ENCODE measurements around the gene SMAD3.

GRCh38 chr15:67179411-67179995 lies 114.1 kb downstream of the SMAD3 start:
- TF ChIP-seq CTCF (IDR thresholded peaks at IDR 0.05; ENCODE audit: low read depth, low read length, missing input control) (no peak), REST (IDR thresholded peaks at IDR 0.05) (no peak), GABPA (IDR thresholded peaks at IDR 0.05 in 1 of 2, conservative IDR thresholded peaks at IDR 0.05 in 1 of 2) (no peak), JUND (IDR thresholded peaks at IDR 0.05) (no peak), RXRA (IDR thresholded peaks at IDR 0.05) (no peak), FOXA1 (IDR thresholded peaks at IDR 0.05) (no peak), ATF3 (IDR thresholded peaks at IDR 0.05) (no peak)

All from liver (tissue), 3 donors.